WERI-Rb-1 (cell line): ENCODE measurements around the gene COG3.

Source experiments
- DNase-seq: peaks from one replicate; pipeline ENCODE4 v3.0.0-alpha.2; 2020
- H3K27ac ChIP-seq: fragments of 250-450 bp; sonication (Bioruptor Pico); 2 replicates; pipeline ENCODE4 v1.5.1; 2020; ENCODE audit warnings: mild to moderate bottlenecking, moderate library complexity
- H3K27me3 ChIP-seq: fragments of 250-450 bp; sonication (Bioruptor Pico); 2 replicates; pipeline ENCODE4 v1.5.1; 2021; ENCODE audit warnings: mild to moderate bottlenecking, low read depth, moderate library complexity; ENCODE audit not compliant: insufficient read depth, severe bottlenecking
- H3K36me3 ChIP-seq: fragments of 250-450 bp; sonication (Bioruptor Pico); 2 replicates; pipeline ENCODE4 v1.5.1; 2020; ENCODE audit warnings: mild to moderate bottlenecking, moderate library complexity
- H3K4me3 ChIP-seq: 2 replicates; pipeline ENCODE4 v1.5.1; 2011; ENCODE audit warnings: low read depth, mild to moderate bottlenecking, control low read depth, low read length
- H3K9me3 ChIP-seq: fragments of 250-450 bp; sonication (Bioruptor Pico); 2 replicates; pipeline ENCODE4 v1.5.1; 2021; ENCODE audit warnings: mild to moderate bottlenecking, moderate library complexity; ENCODE audit not compliant: severe bottlenecking
- CTCF ChIP-seq: IDR thresholded peaks from 2 replicates; pipeline ENCODE4 v1.5.1; 2011; ENCODE audit warnings: low read depth, mild to moderate bottlenecking, control low read depth, inconsistent platforms, low read length

COG3 gene

GRCh38 chr13:45527699-45528462, 63.1 kb downstream of the COG3 start:
- H3K36me3 ChIP-seq = peaks cover 8% of the 10 kb centered on the region
- H3K27ac ChIP-seq = no peak overlapping the region
- H3K4me3 ChIP-seq = no peak overlapping the region
- DNase-seq = no peak
- no peaks in the 10 kb centered on the region for H3K9me3 ChIP-seq
- TF ChIP-seq CTCF = no peak
- H3K27me3 ChIP-seq = no peaks in the 10 kb centered on the region

DNA sequence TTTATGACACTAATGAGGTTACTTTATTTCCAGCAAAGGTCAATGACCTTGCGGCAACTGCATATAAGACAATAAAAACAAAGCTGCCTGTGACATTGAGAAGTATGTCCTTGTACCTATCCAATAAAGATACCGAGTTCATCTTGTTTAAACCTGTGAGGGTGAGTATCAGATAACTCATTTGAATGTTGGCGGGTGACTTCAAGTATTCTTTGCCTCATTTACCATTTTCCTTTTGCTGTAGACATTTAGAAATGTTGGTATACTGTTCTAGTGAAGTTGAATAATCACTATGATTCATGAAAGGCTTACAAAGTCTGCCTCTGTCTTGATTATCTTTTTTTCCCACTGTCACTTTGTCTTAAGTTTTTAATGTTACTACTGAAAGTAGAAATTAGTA, 65.0 kb downstream of the COG3 start:
- Histone ChIP-seq H3K36me3 (peaks cover 12% of the 10 kb centered on the region), H3K27me3 (no peaks in the 10 kb centered on the region), H3K27ac (no peak overlapping the region), H3K9me3 (no peaks in the 10 kb centered on the region), H3K4me3 (no peak overlapping the region)
- no peak for TF ChIP-seq CTCF
- DNase-seq = no peak

GRCh38 chr13:45534604-45535003, 69.9 kb downstream of the COG3 start:
- no peak for DNase-seq
- Histone ChIP-seq H3K27ac (no peak overlapping the region), H3K9me3 (no peaks in the 10 kb centered on the region), H3K36me3 (peaks cover 8% of the 10 kb centered on the region), H3K4me3 (no peak overlapping the region), H3K27me3 (no peaks in the 10 kb centered on the region)
- TF ChIP-seq CTCF = no peak

DNA sequence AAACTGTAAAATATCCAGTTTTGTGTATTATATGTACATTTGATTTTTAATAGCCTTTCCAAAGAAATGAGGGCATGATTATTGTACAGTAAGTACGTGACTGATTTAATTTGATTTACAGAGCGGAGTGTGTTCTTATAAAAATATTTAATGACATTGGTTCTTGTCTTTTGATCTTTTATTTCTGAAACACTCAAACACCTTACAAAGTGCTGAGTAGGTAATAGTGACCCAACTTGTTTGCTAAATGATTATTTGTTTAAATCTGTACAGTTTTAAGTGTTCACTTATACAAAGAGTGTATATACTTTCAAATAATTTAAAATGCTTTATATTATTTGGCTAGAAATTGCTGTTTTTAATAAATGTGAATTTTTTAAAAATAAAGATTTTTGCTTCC, 71.5 kb downstream of the COG3 start:
- Histone ChIP-seq H3K36me3 (peaks cover 5% of the 10 kb centered on the region; the same call in 1 of the 2 replicates), H3K27ac (no peak overlapping the region), H3K27me3 (no peaks in the 10 kb centered on the region), H3K9me3 (no peaks in the 10 kb centered on the region), H3K4me3 (no peak overlapping the region)
- no peak for TF ChIP-seq CTCF
- DNase-seq = no peak

- no peak for TF ChIP-seq CTCF
- Histone ChIP-seq H3K4me3 (no peak overlapping the region), H3K9me3 (no peaks in the 10 kb centered on the region), H3K36me3 (peaks cover 5% of the 10 kb centered on the region; the same call in 1 of the 2 replicates), H3K27me3 (no peaks in the 10 kb centered on the region), H3K27ac (no peak overlapping the region)
- DNase-seq = no peak
Measured at GRCh38 chr13:45537516-45537915, 72.8 kb downstream of the COG3 start.

- peaks cover 5% of the 10 kb centered on the region; the same call in 1 of the 2 replicates for H3K36me3 ChIP-seq
- H3K4me3 ChIP-seq = no peak overlapping the region
- H3K27me3 ChIP-seq = no peaks in the 10 kb centered on the region
- no peak overlapping the region for H3K27ac ChIP-seq
- no peaks in the 10 kb centered on the region for H3K9me3 ChIP-seq
- no peak for DNase-seq
- no peak for TF ChIP-seq CTCF
Measured at GRCh38 chr13:45538382-45538781, 73.6 kb downstream of the COG3 start.
